Naive thymus-derived CD4-positive, alpha-beta T cell (primary cell): Measurements from ENCODE around the gene PROM1. TPM values are rescaled to one million over a fixed set of nuclear protein-coding genes. Genes with fewer than 3 reads are reported as not detected.

ENCODE experiments used
- ATAC-seq: fragments of 150-1000 bp; cut with Tn5 transposase; 2 replicates; pipeline ENCODE4 v1.10.0; 2021; ENCODE audit warnings: mild to moderate bottlenecking, moderate library complexity
- CTCF ChIA-PET: fragments of 350-600 bp; sonication (Branson Sonifier 250); formaldehyde crosslinking; loops from one replicate; lab custom pipeline; 2021; ENCODE audit warnings: antibody characterized with exemption; lab: Charles Lee
- POLR2A ChIA-PET: fragments of 350-600 bp; sonication (Branson Sonifier 250); formaldehyde crosslinking; loops from one replicate; lab custom pipeline; 2021; ENCODE audit warnings: antibody characterized with exemption, inconsistent platforms; lab: Charles Lee
- DNase-seq, 9 donors: peaks; one replicate each; pipeline versions ENCODE4 v3.0.0 to v3.0.0-alpha.2; 2020 to 2022; ENCODE audit warnings: mixed read lengths in 1 of 9
- H3K27ac ChIP-seq: one replicate; pipeline ENCODE4 v1.7.0; 2013; ENCODE audit warnings: mild to moderate bottlenecking, low read depth, low read length, moderate library complexity
- H3K27me3 ChIP-seq, 2 donors: one replicate each; pipeline ENCODE4 v1.7.0; 2013; ENCODE audit warnings: low read length in 2 of 2, mild to moderate bottlenecking in 2 of 2, moderate library complexity in 2 of 2; ENCODE audit not compliant: control insufficient read depth in 2 of 2, insufficient read depth in 2 of 2
- H3K36me3 ChIP-seq, 3 experiments: 1 replicate in 2 of 3; 2 replicates in 1 of 3; pipeline ENCODE4 v1.7.0; 2013; ENCODE audit warnings: low read length in 3 of 3, mild to moderate bottlenecking in 3 of 3, moderate library complexity in 1 of 3; ENCODE audit not compliant: insufficient read depth in 3 of 3, control insufficient read depth in 2 of 3
- H3K4me1 ChIP-seq, 2 donors: one replicate each; pipeline ENCODE4 v1.7.0; 2013; ENCODE audit warnings: low read length in 2 of 2, mild to moderate bottlenecking in 2 of 2, moderate library complexity in 1 of 2; ENCODE audit not compliant: control insufficient read depth in 2 of 2, insufficient read depth in 2 of 2
- H3K4me3 ChIP-seq: 2 replicates; pipeline ENCODE4 v1.7.0; 2013; ENCODE audit warnings: mild to moderate bottlenecking, low read length
- H3K9me3 ChIP-seq, 3 experiments: 1 replicate in 2 of 3; 2 replicates in 1 of 3; pipeline ENCODE4 v1.7.0; 2013; ENCODE audit warnings: low read length in 3 of 3; ENCODE audit not compliant: control insufficient read depth in 2 of 3
- H3K27ac Mint-ChIP-seq, 9 donors: one replicate each; pipeline ENCODE4 v1.8.0; 2020 to 2022; ENCODE audit warnings: mixed read lengths in 9 of 9, mild to moderate bottlenecking in 8 of 9, moderate library complexity in 5 of 9, inconsistent platforms in 2 of 9
- H3K27me3 Mint-ChIP-seq, 5 donors: one replicate each; pipeline ENCODE4 v1.8.0; 2021 to 2022; ENCODE audit warnings: mixed read lengths in 5 of 5, mild to moderate bottlenecking in 1 of 5
- H3K36me3 Mint-ChIP-seq, 5 donors: one replicate each; pipeline ENCODE4 v1.8.0; 2020 to 2022; ENCODE audit warnings: mixed read lengths in 5 of 5, mild to moderate bottlenecking in 3 of 5, inconsistent platforms in 1 of 5
- H3K4me1 Mint-ChIP-seq, 7 donors: one replicate each; pipeline ENCODE4 v1.8.0; 2020 to 2022; ENCODE audit warnings: mixed read lengths in 7 of 7, mild to moderate bottlenecking in 3 of 7, inconsistent platforms in 1 of 7
- H3K4me3 Mint-ChIP-seq, 10 donors: one replicate each; pipeline ENCODE4 v1.8.0; 2020 to 2022; ENCODE audit warnings: mild to moderate bottlenecking in 10 of 10, mixed read lengths in 10 of 10, moderate library complexity in 6 of 10, inconsistent platforms in 2 of 10
- H3K9me3 Mint-ChIP-seq, 11 donors: one replicate each; pipeline ENCODE4 v1.8.0; 2020 to 2022; ENCODE audit warnings: mixed read lengths in 11 of 11, mild to moderate bottlenecking in 4 of 11, inconsistent platforms in 1 of 11, moderate library complexity in 1 of 11
- intact Hi-C, 2 donors: fragments of 100-400 bp; cut with micrococcal nuclease; formaldehyde crosslinking; loops; one replicate each; pipeline ENCODE4 v1.15.1; 2023
- polyA plus RNA-seq, 2 donors: library from polyadenylated mRNA; unstranded; fragments of 300-500 nt; fragmentation: Illumina TruSeq; gene quantifications; one replicate each; pipeline ENCODE4 v1.2.3, GENCODE V29; 2021
- total RNA-seq, 6 experiments: library from RNA in 5 of 6; stranded (reverse) in 5 of 6; gene quantifications; 1 replicate in 5 of 6; 2 replicates in 1 of 6; pipeline ENCODE4 v1.2.3 and lab custom pipeline; 2021 to 2026

Gene PROM1
- total and polyA plus RNA-seq, 7 experiments from 2014 or later = 0.13 to 2.6 TPM; not detected in 5

- no peak overlapping the region for H3K27ac Mint-ChIP-seq
- H3K9me3 Mint-ChIP-seq = no peaks in the 10 kb centered on the region
- Histone ChIP-seq H3K36me3 (no peaks in the 10 kb centered on the region), H3K4me3 (no peak overlapping the region), H3K4me1 (no peaks in the 10 kb centered on the region), H3K27ac (no peak overlapping the region), H3K9me3 (no peaks in the 10 kb centered on the region), H3K27me3 (peaks cover 0 to 4% of the 10 kb centered on the region in 2 donors)
- ChIA-PET POLR2A (no interaction called here), CTCF (interaction anchor here (1.5 to 3.4 kb wide), 3 partner anchors 91 to 237 kb away, joined by 3 to 30 read pairs (median 3); no protein-coding TSS in a partner anchor)
- H3K4me1 Mint-ChIP-seq = no peaks in the 10 kb centered on the region
- intact Hi-C loops = loop anchor here (2.0 to 5.0 kb wide), 3 partner anchors 890 to 1446 kb away; no protein-coding TSS in a partner anchor
- ATAC-seq (no peak), DNase-seq (no peak)
- no peaks in the 10 kb centered on the region for H3K36me3 Mint-ChIP-seq
- H3K27me3 Mint-ChIP-seq = peaks cover 0 to 22% (median 14%) of the 10 kb centered on the region in 5 donors
- H3K4me3 Mint-ChIP-seq = no peak overlapping the region
Observed at GRCh38 chr4:16027114-16027513, 56.7 kb downstream of the PROM1 start.

GRCh38 chr4:16026160-16026761 lies 57.6 kb downstream of the PROM1 start:
- Mint-ChIP-seq H3K27ac (no peak overlapping the region), H3K4me1 (no peaks in the 10 kb centered on the region), H3K27me3 (peaks cover 0 to 26% (median 14%) of the 10 kb centered on the region in 5 donors), H3K36me3 (no peaks in the 10 kb centered on the region), H3K9me3 (no peaks in the 10 kb centered on the region), H3K4me3 (no peak overlapping the region)
- DNase-seq (peak in 7 of 9 donors; percentile 21 to 64 (median 56)), ATAC-seq (peak; percentile 34)
- H3K36me3 ChIP-seq = no peaks in the 10 kb centered on the region
- intact Hi-C loops = loop anchor here (1.0 to 5.0 kb wide), 8 partner anchors 173 to 1447 kb away; no protein-coding TSS in a partner anchor
- no peaks in the 10 kb centered on the region for H3K9me3 ChIP-seq
- ChIA-PET CTCF (interaction anchor here (0.6 to 3.4 kb wide), 4 partner anchors 92 to 239 kb away, joined by 3 to 30 read pairs (median 4); no protein-coding TSS in a partner anchor), POLR2A (no interaction called here)
- peaks cover 0 to 4% of the 10 kb centered on the region in 2 donors for H3K27me3 ChIP-seq
- no peak overlapping the region for H3K27ac ChIP-seq
- no peak overlapping the region for H3K4me3 ChIP-seq
- no peaks in the 10 kb centered on the region for H3K4me1 ChIP-seq

DNA sequence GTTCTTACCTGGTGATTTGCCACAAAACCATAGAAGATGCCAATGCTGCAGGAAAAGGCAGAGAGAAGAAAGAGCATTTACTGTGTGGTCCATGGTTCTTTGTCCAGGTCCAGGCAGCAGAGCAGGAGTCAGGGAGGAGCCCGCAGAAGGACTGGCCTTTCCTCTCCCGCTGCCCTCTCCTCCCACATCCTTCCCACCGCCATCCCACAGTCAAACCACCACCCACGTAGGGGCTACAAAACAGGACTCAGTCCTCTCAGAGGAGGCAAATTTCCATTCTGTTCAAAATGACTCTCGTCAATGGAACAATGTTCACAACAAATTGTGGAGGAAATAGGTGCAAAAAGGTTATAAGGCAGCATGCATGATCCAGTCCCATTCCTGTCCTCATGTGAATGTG lies 58.6 kb downstream of the PROM1 start:
- H3K36me3 Mint-ChIP-seq = no peaks in the 10 kb centered on the region
- no peak overlapping the region for H3K4me3 Mint-ChIP-seq
- CTCF ChIA-PET = interaction anchor here (0.6 to 1.5 kb wide), 2 partner anchors 174 to 240 kb away, joined by 3 to 4 read pairs; no protein-coding TSS in a partner anchor

GRCh38 chr4:16023776-16024408 lies 59.9 kb downstream of the PROM1 start:
- Mint-ChIP-seq H3K27me3 (peaks cover 0 to 32% (median 19%) of the 10 kb centered on the region in 5 donors), H3K27ac (no peak overlapping the region), H3K36me3 (no peaks in the 10 kb centered on the region), H3K9me3 (no peaks in the 10 kb centered on the region), H3K4me1 (no peaks in the 10 kb centered on the region), H3K4me3 (no peak overlapping the region)
- peaks cover 0 to 4% of the 10 kb centered on the region in 2 donors for H3K27me3 ChIP-seq
- POLR2A ChIA-PET = no interaction called here
- H3K36me3 ChIP-seq = no peaks in the 10 kb centered on the region
- no peak for ATAC-seq
- intact Hi-C loops = no loop called here
- H3K9me3 ChIP-seq = no peaks in the 10 kb centered on the region
- CTCF ChIA-PET = interaction anchor here (0.6 to 0.8 kb wide), 2 partner anchors 241 to 864 kb away, joined by 3 to 7 read pairs; no protein-coding TSS in a partner anchor
- H3K4me1 ChIP-seq = no peaks in the 10 kb centered on the region
- no peak overlapping the region for H3K4me3 ChIP-seq
- DNase-seq = no peak
- H3K27ac ChIP-seq = no peak overlapping the region

More for the DNA sequence above, 58.6 kb downstream of the PROM1 start:
- no peak for ATAC-seq
- Histone ChIP-seq H3K36me3 (no peaks in the 10 kb centered on the region), H3K27ac (no peak overlapping the region), H3K4me1 (no peaks in the 10 kb centered on the region), H3K27me3 (peaks cover 0 to 4% of the 10 kb centered on the region in 2 donors), H3K9me3 (no peaks in the 10 kb centered on the region), H3K4me3 (no peak overlapping the region)
- Mint-ChIP-seq H3K27ac (no peak overlapping the region), H3K9me3 (no peaks in the 10 kb centered on the region), H3K27me3 (peaks cover 0 to 29% (median 16%) of the 10 kb centered on the region in 5 donors), H3K4me1 (no peaks in the 10 kb centered on the region)
- DNase-seq = no peak
- POLR2A ChIA-PET = no interaction called here
- intact Hi-C loops = loop anchor here (5.0 kb wide), 2 partner anchors 892 to 1297 kb away; no protein-coding TSS in a partner anchor

GRCh38 chr4:16021804-16022560 lies 61.8 kb downstream of the PROM1 start:
- no peak overlapping the region for H3K27ac ChIP-seq
- ChIA-PET CTCF (no interaction called here), POLR2A (no interaction called here)
- Mint-ChIP-seq H3K27me3 (peaks cover 0 to 21% (median 10%) of the 10 kb centered on the region in 5 donors), H3K4me1 (no peaks in the 10 kb centered on the region), H3K27ac (no peak overlapping the region), H3K4me3 (no peak overlapping the region), H3K9me3 (no peaks in the 10 kb centered on the region), H3K36me3 (no peaks in the 10 kb centered on the region)
- H3K9me3 ChIP-seq = no peaks in the 10 kb centered on the region
- intact Hi-C loops = no loop called here
- no peaks in the 10 kb centered on the region for H3K27me3 ChIP-seq
- no peaks in the 10 kb centered on the region for H3K4me1 ChIP-seq
- no peak for DNase-seq
- H3K4me3 ChIP-seq = no peak overlapping the region
- ATAC-seq = no peak
- H3K36me3 ChIP-seq = no peaks in the 10 kb centered on the region

DNA sequence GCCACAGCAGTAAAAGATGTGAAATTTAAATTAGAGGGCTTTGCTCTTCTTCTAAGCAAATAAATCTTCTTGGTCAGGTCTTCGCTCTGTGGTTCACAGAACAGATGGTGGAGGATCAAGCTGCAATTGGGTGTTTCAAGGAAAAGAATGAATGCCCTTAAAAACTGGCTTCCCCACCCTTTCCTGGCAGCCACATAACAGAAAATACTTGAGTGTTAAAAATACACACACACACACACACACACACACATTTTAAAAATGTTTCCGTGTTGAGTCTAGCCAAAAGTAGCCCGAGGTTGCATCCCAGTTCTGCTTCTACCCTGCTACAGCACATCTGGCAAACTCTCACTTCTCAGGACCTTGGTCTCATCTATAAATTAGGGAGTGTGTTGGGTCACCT lies 64.2 kb downstream of the PROM1 start:
- Mint-ChIP-seq H3K36me3 (no peaks in the 10 kb centered on the region), H3K27me3 (peaks cover 0 to 20% (median 8%) of the 10 kb centered on the region in 5 donors), H3K27ac (no peak overlapping the region), H3K9me3 (no peaks in the 10 kb centered on the region), H3K4me3 (no peak overlapping the region), H3K4me1 (no peaks in the 10 kb centered on the region)
- intact Hi-C loops = no loop called here
- CTCF ChIA-PET = interaction anchor here (0.6 to 1.4 kb wide), 5 partner anchors 13 to 1343 kb away, joined by 3 to 6 read pairs (median 3); no protein-coding TSS in a partner anchor
- Histone ChIP-seq H3K9me3 (no peaks in the 10 kb centered on the region), H3K36me3 (no peaks in the 10 kb centered on the region), H3K4me3 (no peak overlapping the region), H3K27me3 (no peaks in the 10 kb centered on the region), H3K4me1 (no peaks in the 10 kb centered on the region), H3K27ac (no peak overlapping the region)
- DNase-seq (no peak), ATAC-seq (no peak)
- POLR2A ChIA-PET = interaction anchor here (1.2 kb wide), 1 partner anchor 12 kb away, joined by 3 read pairs; no protein-coding TSS in a partner anchor
